NCI-H1417 (cell line): Measurements from ENCODE around the gene ILKAP.

Source experiments
- DNase-seq, 3 experiments: peaks; one replicate each; lab custom pipeline; 2025; lab: John Stamatoyannopoulos, UW

ILKAP gene

GRCh38 chr2:238166391-238167343 is 36.8 kb downstream of the ILKAP start:
- DNase-seq = no peak

GRCh38 chr2:238165288-238165921 is 38.1 kb downstream of the ILKAP start:
- no peak for DNase-seq

GRCh38 chr2:238164906-238165287 is 38.6 kb downstream of the ILKAP start:
- DNase-seq = no peak

GRCh38 chr2:238163481-238164198 is 39.9 kb downstream of the ILKAP start:
- DNase-seq = peak in 2 of 3 experiments; percentile 39 to 44

DNA sequence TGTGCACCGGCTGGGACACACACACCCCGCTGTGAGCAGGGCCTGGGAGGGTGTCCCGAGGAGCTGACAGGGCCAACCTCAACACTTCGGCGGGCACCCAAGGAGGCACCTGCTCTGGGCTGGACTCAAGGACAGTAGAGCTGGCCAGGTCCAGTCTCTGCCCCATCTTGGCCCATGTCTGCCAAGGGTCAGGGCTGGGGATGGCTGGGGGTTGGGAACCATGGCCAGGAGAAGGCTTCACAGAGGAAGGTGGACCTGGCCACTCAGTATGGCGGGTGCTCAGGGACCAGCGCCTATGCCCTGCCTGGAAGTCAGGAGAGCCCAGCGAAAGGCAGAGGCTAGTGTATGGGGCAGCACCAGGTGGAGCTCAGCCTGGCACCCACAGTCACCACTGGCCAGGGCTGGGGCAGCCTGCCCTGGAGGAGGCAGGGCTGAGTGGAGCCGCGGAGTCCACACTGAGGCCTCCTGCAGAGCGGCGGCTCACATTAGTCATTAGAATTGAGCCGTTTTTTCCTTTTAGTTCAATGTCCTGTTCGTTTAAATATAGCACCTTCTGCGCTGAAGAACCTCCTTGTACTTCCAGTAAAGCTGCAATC is 40.6 kb downstream of the ILKAP start:
- DNase-seq = no peak

- no peak for DNase-seq
Observed at GRCh38 chr2:238162251-238162845, 41.1 kb downstream of the ILKAP start.

DNA sequence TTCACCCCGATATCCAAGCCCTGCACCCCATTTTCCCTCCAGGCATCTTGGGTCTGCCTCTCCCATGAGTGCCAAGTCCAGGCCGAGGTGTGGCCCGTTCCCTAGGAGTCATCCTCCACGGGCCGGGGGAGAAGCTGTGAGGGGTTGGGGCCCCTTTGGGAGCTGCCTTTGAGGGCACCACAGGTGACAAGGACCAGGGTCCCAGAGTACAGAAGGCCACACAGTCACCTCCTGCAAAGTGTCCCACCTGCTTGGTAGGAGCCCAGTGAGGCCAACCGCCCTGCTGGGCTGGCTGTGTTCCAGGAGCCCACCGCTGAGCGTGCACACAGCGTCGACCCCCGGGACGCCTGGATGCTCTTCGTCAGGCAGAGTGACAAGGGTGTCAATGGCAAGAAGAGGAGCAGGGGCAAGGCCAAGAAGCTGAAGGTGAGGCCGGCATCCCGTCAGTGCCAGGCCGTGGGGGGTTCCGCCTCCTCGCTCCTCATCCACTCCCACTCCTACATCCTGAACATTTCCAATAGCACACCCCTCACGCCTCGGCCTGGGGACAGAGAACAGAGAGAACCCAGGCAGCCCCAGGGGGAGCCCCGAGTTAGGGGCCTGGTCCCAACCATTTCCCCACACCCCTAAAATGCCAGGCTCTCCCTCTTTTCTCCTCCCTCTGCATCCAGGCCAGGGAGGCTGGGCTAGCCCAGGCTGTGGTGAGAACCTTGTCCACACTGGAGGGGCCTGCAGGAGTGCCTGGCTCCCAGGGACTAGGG is 42.0 kb downstream of the ILKAP start:
- DNase-seq = no peak

DNA sequence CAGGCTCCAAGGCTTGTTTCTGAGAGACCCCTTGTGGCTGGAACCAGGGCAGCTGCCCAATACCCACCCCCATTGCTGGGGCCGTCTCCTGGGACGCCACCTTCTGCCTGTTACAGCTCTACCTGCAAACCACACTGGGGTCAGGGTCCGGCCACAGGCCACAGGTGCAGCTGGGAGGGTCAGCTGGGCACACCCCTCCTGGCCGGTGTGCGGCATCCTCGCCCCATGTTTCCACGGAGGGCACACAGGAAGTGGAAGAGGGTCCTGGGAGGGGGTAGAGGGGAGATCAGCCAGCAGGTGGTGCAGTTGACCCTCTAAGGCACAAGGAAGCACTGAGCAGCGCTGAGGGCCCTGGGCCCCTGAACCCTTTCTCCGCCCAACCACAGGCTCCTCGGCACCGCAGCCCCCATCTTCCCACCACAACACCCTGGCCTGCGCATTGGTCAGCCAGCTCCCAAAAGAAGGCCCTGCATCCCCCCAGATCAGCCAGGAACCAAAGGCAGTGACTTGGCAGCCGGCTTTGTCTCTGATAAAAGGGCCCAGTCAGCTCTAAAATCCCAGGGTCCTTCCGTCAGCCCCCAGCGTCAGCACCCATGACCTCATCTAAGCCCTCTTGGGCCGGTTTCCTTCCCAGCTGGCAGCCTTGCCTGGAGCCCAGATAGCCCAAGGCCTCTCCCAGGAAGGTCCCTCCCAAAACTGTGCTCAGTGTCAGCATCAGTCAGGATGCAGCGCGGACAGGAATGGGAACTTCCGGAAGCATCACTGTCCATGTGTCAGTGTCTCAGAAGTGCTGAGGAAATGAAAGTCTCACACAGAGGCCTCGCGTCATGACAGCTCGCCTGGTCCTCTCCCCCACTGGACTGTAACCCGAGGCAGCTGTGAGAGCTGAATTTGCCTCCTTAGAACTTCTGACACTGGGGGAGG is 43.0 kb downstream of the ILKAP start:
- DNase-seq = no peak

DNA sequence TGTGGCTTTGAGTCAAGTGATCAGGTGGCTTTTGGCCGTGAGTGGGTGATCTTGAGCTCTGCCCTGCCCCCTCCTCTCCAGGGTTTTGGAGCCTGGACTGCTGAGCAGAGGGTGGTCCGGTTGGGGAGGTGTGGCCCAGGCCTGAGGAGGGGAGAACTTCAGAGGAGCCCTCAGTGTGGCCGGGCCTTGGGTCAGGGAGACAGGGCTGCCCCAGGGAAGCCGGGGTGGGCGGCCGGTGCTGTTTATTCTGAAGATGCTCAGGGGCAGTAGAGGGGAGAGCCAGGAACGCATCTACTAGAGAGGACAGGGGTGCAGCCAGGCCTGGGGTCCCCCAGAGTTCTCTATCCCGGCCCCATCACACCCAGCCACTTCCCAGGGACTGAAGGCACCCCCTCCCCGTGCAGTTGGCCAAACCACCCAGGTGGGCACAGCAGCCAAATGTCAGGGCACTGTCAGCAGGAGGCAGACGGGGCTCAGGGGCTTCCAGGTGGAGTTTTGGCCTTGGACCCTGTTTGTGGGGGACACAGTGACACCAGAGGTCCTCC is 43.8 kb downstream of the ILKAP start:
- no peak for DNase-seq

GRCh38 chr2:238159071-238159539 is 44.4 kb downstream of the ILKAP start:
- DNase-seq = peak in 2 of 3 experiments; percentile 21 to 53

GRCh38 chr2:238158509-238159070 is 44.9 kb downstream of the ILKAP start, which contains the start of gene ERFE:
ERFE (plus strand) TSS chr2:238158970; CDS start chr2:238159008, 38 bp downstream.
- DNase-seq = peak in 2 of 3 experiments; percentile 52 to 53

DNA sequence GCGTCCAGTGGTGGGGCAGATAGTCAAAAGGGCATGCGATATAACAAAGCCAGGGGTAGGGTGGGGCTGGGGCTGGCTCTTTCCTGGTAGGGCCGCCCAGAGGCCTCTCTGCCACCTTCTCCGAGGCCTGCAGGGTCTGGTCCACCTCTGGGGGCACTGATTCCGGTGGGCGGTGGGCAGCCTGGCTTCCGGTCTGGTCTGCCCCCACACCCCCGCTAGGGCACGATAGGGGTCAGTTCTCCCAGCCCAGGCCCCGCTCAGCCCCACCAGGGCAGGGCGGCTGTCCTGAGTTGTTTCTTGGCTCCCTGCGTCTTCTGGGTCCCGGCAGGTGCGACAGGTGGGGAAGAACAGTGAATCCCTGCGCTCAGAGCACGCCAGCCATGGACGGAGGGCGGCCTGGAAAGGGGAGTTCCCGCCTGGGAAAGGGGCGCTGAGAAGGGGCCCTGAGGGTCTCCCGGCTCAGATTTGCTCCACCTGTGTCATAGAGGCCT is 45.4 kb downstream of the ILKAP start:
- DNase-seq = no peak

DNA sequence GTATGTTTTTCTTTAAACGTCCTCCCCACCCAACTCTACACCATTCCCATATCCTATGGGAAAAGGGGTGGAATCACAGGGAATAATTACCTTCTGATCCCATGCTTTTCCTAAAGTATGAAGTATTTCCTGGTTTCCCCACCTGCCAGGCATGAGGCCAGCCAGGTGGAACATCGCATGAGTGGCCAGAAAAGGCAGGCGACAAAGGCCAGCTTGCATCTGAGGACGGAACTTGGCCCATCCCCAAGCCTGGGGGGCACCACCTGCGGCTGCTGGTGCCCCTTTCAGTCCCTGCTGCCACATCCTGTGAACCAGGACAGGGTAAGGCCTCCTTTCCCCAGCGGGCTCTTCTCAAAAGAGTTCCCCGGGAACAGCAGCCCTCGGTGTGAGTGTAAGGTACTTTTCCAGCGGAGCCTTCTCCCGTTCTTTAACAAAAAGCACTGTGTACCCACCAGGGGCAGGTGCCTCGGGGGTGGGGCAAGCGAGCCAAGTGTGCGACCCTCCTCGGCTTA is 45.9 kb downstream of the ILKAP start:
- DNase-seq = peak in 2 of 3 experiments; percentile 18 to 55

GRCh38 chr2:238155761-238156694 is 47.5 kb downstream of the ILKAP start:
- DNase-seq = no peak

DNA sequence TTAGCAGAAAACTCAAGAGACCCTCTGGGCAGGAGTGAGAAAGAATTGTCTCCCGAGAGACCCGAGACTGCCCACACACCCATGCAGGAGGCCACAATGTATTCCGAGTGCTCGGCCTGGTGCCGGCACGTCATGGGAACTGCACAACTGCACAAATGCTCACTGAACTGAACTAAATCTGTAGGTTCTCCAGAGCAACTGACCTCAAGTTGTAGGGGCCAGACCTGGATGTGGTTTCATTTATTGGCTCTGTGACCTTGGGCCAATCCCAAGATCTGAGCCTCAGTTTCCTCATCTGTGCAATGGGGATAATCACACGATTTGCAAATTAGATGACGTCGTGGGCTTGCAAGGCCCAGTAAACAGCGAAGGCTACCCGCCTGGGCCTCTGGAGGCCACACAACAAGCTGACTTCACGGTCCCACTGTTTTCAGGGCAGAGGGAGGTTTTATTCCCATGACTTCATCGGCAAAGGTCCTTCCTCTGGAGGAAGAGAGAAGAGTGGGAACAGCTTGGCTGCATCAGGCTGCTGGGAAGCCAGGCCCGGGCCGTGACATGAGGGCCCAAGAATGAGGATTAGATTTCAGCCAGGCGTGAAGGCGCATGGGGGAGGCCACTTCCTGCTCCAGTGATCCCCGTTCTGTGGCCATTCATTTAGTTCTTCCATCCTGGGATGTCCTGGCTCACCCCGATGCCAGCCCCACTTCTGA is 48.3 kb downstream of the ILKAP start:
- no peak for DNase-seq

- no peak for DNase-seq
Observed at GRCh38 chr2:238154570-238154969, 48.9 kb downstream of the ILKAP start.
